CD14-positive monocyte (primary cell): Measurements from ENCODE around the gene SLIT3. TPM values are rescaled to one million over a fixed set of nuclear protein-coding genes. Genes with fewer than 3 reads are reported as not detected.

Experiments
- DNase-seq, 3 donors: peaks; one replicate each; pipeline ENCODE4 v3.0.0-alpha.2; 2011 to 2022
- H2AFZ ChIP-seq: 2 replicates; pipeline ENCODE4 v1.6.0; 2012; ENCODE audit warnings: mild to moderate bottlenecking, low read depth, low read length, inconsistent platforms; ENCODE audit not compliant: insufficient read depth, poor library complexity, severe bottlenecking
- H3K27ac ChIP-seq, 2 donors: 1 replicate in 1 of 2; 2 replicates in 1 of 2; pipeline ENCODE4 v1.5.1; 2012 to 2013; ENCODE audit warnings: low read length in 2 of 2, control low read depth in 1 of 2, inconsistent platforms in 1 of 2, low read depth in 1 of 2, mild to moderate bottlenecking in 1 of 2
- H3K27me3 ChIP-seq, 2 donors: one replicate each; pipeline versions ENCODE4 v1.6.0 to v1.6.1; 2011 to 2013; ENCODE audit warnings: low read length in 2 of 2; ENCODE audit not compliant: control insufficient read depth in 2 of 2, insufficient read depth in 2 of 2
- H3K36me3 ChIP-seq, 2 donors: replicated peaks in 1 of 2; 1 replicate in 1 of 2; 2 replicates in 1 of 2; pipeline versions ENCODE4 v1.5.1 to v1.6.1; 2012 to 2013; ENCODE audit warnings: low read length in 2 of 2, control low read depth in 1 of 2, inconsistent platforms in 1 of 2, mild to moderate bottlenecking in 1 of 2; ENCODE audit not compliant: insufficient read depth in 2 of 2, control insufficient read depth in 1 of 2
- H3K4me1 ChIP-seq, 2 donors: 1 replicate in 1 of 2; 2 replicates in 1 of 2; pipeline versions ENCODE4 v1.5.1 to v1.6.1; 2012 to 2013; ENCODE audit warnings: low read length in 2 of 2, control low read depth in 1 of 2, inconsistent platforms in 1 of 2, mild to moderate bottlenecking in 1 of 2, moderate library complexity in 1 of 2; ENCODE audit not compliant: insufficient read depth in 2 of 2, control insufficient read depth in 1 of 2
- H3K4me2 ChIP-seq: replicated peaks from 2 replicates; pipeline ENCODE3; 2012; ENCODE audit warnings: low read length, moderate library complexity, mild to moderate bottlenecking; ENCODE audit not compliant: poor library complexity, severe bottlenecking; ENCODE audit errors: extremely low read depth
- H3K4me3 ChIP-seq, 3 experiments: fragments of 200-600 bp in 1 of 3; sonication (generic) in 1 of 3; replicated peaks in 1 of 3; 1 replicate in 2 of 3; 2 replicates in 1 of 3; pipeline ENCODE4 v1.5.1; 2011 to 2013; ENCODE audit warnings: low read length in 3 of 3, mild to moderate bottlenecking in 3 of 3, control low read depth in 2 of 3, low read depth in 2 of 3, inconsistent platforms in 1 of 3, moderate library complexity in 1 of 3
- H3K79me2 ChIP-seq: 2 replicates; pipeline ENCODE4 v1.6.0; 2012; ENCODE audit warnings: mild to moderate bottlenecking, control low read depth, inconsistent platforms, low read length, moderate library complexity; ENCODE audit not compliant: insufficient read depth
- H3K9ac ChIP-seq: 2 replicates; pipeline ENCODE4 v1.6.0; 2017; ENCODE audit warnings: low read length, mild to moderate bottlenecking; ENCODE audit not compliant: insufficient read depth, poor library complexity, severe bottlenecking
- H3K9me3 ChIP-seq, 2 donors: replicated peaks in 1 of 2; 1 replicate in 1 of 2; 2 replicates in 1 of 2; pipeline versions ENCODE4 v1.5.1 to v1.6.1; 2012 to 2013; ENCODE audit warnings: low read length in 2 of 2, control low read depth in 1 of 2; ENCODE audit not compliant: control insufficient read depth in 1 of 2, insufficient read depth in 1 of 2
- H4K20me1 ChIP-seq: 2 replicates; pipeline ENCODE4 v1.6.0; 2012; ENCODE audit warnings: mild to moderate bottlenecking, low read length, control low read depth, moderate library complexity; ENCODE audit not compliant: insufficient read depth
- H3K27ac Mint-ChIP-seq, 7 donors: one replicate each; pipeline ENCODE4 v1.8.0; 2020; ENCODE audit warnings: mild to moderate bottlenecking in 7 of 7, mixed read lengths in 7 of 7, moderate library complexity in 6 of 7, inconsistent platforms in 2 of 7
- H3K27me3 Mint-ChIP-seq, 3 donors: one replicate each; pipeline ENCODE4 v1.8.0; 2021 to 2022; ENCODE audit warnings: low read depth in 3 of 3, mild to moderate bottlenecking in 3 of 3, mixed read lengths in 3 of 3, moderate library complexity in 3 of 3, inconsistent platforms in 1 of 3
- H3K36me3 Mint-ChIP-seq, 2 donors: one replicate each; pipeline ENCODE4 v1.8.0; 2020; ENCODE audit warnings: mixed read lengths in 2 of 2, inconsistent platforms in 1 of 2, mild to moderate bottlenecking in 1 of 2
- H3K4me1 Mint-ChIP-seq: one replicate; pipeline ENCODE4 v1.8.0; 2020; ENCODE audit warnings: mild to moderate bottlenecking, mixed read lengths
- H3K4me3 Mint-ChIP-seq, 2 donors: one replicate each; pipeline ENCODE4 v1.8.0; 2020; ENCODE audit warnings: mild to moderate bottlenecking in 2 of 2, mixed read lengths in 2 of 2, moderate library complexity in 1 of 2
- H3K9me3 Mint-ChIP-seq, 7 donors: one replicate each; pipeline ENCODE4 v1.8.0; 2020 to 2022; ENCODE audit warnings: mixed read lengths in 7 of 7, mild to moderate bottlenecking in 6 of 7, moderate library complexity in 6 of 7, inconsistent platforms in 2 of 7
- CTCF ChIP-seq: fragments of 200-600 bp; IDR thresholded peaks from one replicate; pipeline ENCODE4 v1.8.0; 2022; ENCODE audit warnings: antibody characterized with exemption, mild to moderate bottlenecking
- WGBS: methylation state at CpG from one replicate; pipeline ENCODE4 v1.1.5; 2013; ENCODE audit warnings: missing lambda C conversion rate; ENCODE audit not compliant: insufficient coverage; 5-methylcytosine and 5-hydroxymethylcytosine counted together
- intact Hi-C, 2 donors: fragments of 100-400 bp; cut with micrococcal nuclease; formaldehyde crosslinking; loops; one replicate each; pipeline versions ENCODE4 v1.15.0 to v1.15.1; 2023
- polyA plus RNA-seq, 3 donors: library from polyadenylated mRNA; depleted of rRNA in 1 of 3; unstranded in 2 of 3; stranded (reverse) in 1 of 3; fragments of 300-500 nt in 2 of 3; fragments of >200 nt in 1 of 3; fragmentation: Illumina TruSeq in 2 of 3; gene quantifications; 1 replicate in 2 of 3; 2 replicates in 1 of 3; pipeline ENCODE4 v1.2.3, GENCODE V29; 2012 to 2021

Gene SLIT3
- polyA plus RNA-seq, 3 donors = not detected

GRCh38 chr5:169097374-169098326 is 203.3 kb downstream of the SLIT3 start:
- Histone ChIP-seq H3K4me1 (no peaks in the 10 kb centered on the region), H3K79me2 (no peaks in the 10 kb centered on the region), H2AFZ (no peak overlapping the region), H3K27ac (no peak overlapping the region), H3K4me2 (no peak overlapping the region), H3K27me3 (no peaks in the 10 kb centered on the region), H3K36me3 (no peaks in the 10 kb centered on the region), H3K4me3 (no peak overlapping the region), H4K20me1 (no peaks in the 10 kb centered on the region), H3K9ac (no peak overlapping the region), H3K9me3 (no peaks in the 10 kb centered on the region)
- Mint-ChIP-seq H3K27ac (peak overlapping the region in 1 of 7 donors; percentile 32), H3K27me3 (peaks cover 0 to 2% (median 1%) of the 10 kb centered on the region in 3 donors), H3K36me3 (no peaks in the 10 kb centered on the region), H3K4me1 (no peaks in the 10 kb centered on the region), H3K4me3 (no peak overlapping the region), H3K9me3 (peaks cover 0 to 8% (median 2%) of the 10 kb centered on the region in 7 donors)
- intact Hi-C loops = no loop called here
- WGBS = 73% methylated on average over 7 of the region's 10 CpGs
- TF ChIP-seq CTCF = no peak
- DNase-seq = no peak

DNA sequence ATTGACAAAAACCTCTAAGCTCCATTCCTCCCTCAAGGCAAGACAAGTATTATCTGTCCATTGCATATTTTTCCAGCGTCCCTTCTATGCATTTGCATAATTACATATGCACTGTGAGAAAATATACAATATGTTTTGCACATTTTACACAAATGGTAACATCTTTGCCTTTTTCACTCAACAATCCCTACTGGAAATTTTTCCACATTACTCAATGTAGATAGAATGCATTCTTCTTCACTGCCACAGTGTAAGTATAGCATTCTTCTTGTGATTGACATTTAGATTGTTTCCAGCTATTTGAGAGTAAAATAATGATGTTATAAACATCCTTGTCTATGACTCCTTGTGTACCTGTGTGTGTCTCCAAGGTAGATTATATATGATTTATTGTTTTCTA is 205.0 kb downstream of the SLIT3 start:
- H3K4me3 Mint-ChIP-seq = no peak overlapping the region

More for the DNA sequence above, 205.0 kb downstream of the SLIT3 start:
- no peaks in the 10 kb centered on the region for H3K27me3 ChIP-seq
- no peak overlapping the region for H3K27ac Mint-ChIP-seq
- H3K4me3 ChIP-seq = no peak overlapping the region
- TF ChIP-seq CTCF = no peak
- WGBS = no CpG with 5 or more reads among the region's 1 CpG
- no peak for DNase-seq
- intact Hi-C loops = no loop called here
- H4K20me1 ChIP-seq = no peaks in the 10 kb centered on the region
- H3K4me1 ChIP-seq = no peaks in the 10 kb centered on the region
- no peaks in the 10 kb centered on the region for H3K79me2 ChIP-seq
- H3K4me1 Mint-ChIP-seq = no peaks in the 10 kb centered on the region
- no peaks in the 10 kb centered on the region for H3K36me3 Mint-ChIP-seq
- H2AFZ ChIP-seq = no peak overlapping the region
- peaks cover 0 to 6% of the 10 kb centered on the region in 2 donors for H3K9me3 ChIP-seq
- H3K4me2 ChIP-seq = no peak overlapping the region
- no peaks in the 10 kb centered on the region for H3K36me3 ChIP-seq
- no peak overlapping the region for H3K9ac ChIP-seq
- peaks cover 0 to 4% (median 1%) of the 10 kb centered on the region in 3 donors for H3K27me3 Mint-ChIP-seq
- H3K27ac ChIP-seq = no peak overlapping the region
- H3K9me3 Mint-ChIP-seq = peaks cover 3 to 10% (median 6%) of the 10 kb centered on the region in 7 donors
